ENCODE measurements around the gene INTS6. TPM values are rescaled to one million over a fixed set of nuclear protein-coding genes. Genes with fewer than 3 reads are reported as not detected.

The INTS6 gene
- total and polyA plus RNA-seq, 2 of the 4 experiments (the other 2 are of a cell fraction) = 12.9 to 42.3 TPM

DNA sequence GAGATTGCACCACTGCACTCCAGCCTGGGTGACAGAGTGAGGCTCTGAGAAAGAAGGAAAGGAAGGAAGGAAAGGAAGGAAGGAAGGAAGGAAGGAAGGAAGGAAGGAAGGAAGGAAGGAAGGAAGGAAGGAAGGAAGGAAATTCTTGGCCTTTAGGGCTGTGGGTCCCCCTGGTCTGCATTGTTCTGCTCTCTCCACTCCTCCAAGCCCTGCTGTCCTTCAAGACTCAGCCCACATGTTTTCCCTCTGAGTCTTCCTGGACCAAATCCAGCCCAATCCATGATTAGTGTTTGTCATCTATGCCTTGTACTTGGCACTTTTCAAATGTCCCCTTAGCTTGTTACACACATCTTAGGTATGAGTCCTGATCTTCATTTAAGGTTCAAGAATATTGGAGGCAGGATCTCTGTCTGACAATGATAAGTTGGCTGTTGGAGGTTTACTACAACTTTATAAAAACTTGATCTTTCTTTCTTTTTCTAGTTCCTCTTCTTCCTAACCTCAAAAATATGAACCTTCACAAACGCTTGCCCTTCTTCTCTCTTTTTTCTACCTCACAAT, 48.8 kb upstream of the INTS6 start:
- Histone ChIP-seq H3K4me3 (ENCODE audit: insufficient read depth, low read depth, low read length) (no peak overlapping the region), H3K23ac (ENCODE audit: low read depth, low read length) (no peak overlapping the region), H2BK120ac (ENCODE audit: low read depth, low read length) (0 out of 2 replicates have a peak overlapping the region, but pooled peaks have one; percentile 30), H3K9ac (ENCODE audit: low read depth, low read length) (no peak overlapping the region), H3K36me3 (ENCODE audit: control insufficient read depth, insufficient read depth, low read length) (no peaks in the 10 kb centered on the region), H3K9me3 (ENCODE audit: control insufficient read depth, insufficient read depth, low read length) (no peaks in the 10 kb centered on the region), H2BK15ac (ENCODE audit: low read depth, low read length) (no peak overlapping the region), H2AFZ (replicated peaks; ENCODE audit: low read length, poor library complexity) (peak overlapping the region; percentile 71), H4K91ac (ENCODE audit: insufficient read depth, low read depth, low read length) (no peak overlapping the region), H3K4me2 (ENCODE audit: low read depth, low read length) (no peak overlapping the region), H2BK20ac (ENCODE audit: low read depth, low read length) (peak overlapping the region; percentile 67), H4K20me1 (ENCODE audit: insufficient read depth, low read length) (no peaks in the 10 kb centered on the region), H4K8ac (ENCODE audit: low read depth in 2 of 2, low read length in 2 of 2) (no peak overlapping the region), H3K18ac (ENCODE audit: low read depth, low read length) (no peak overlapping the region), H3K9me1 (ENCODE audit: insufficient read depth, low read length) (peaks cover 5% of the 10 kb centered on the region; the same call in 1 of the 2 replicates), H2AK9ac (replicated peaks; ENCODE audit: low read depth, low read length, poor library complexity) (no peak overlapping the region), H3K4me1 (ENCODE audit: control insufficient read depth, insufficient read depth, low read length) (peaks cover 1% of the 10 kb centered on the region; the same call in 1 of the 2 replicates), H3K14ac (replicated peaks; ENCODE audit: low read depth, low read length) (peak overlapping the region; percentile 25; the same call in 1 of the 2 replicates), H3K27me3 (ENCODE audit: control insufficient read depth, insufficient read depth, low read length) (no peaks in the 10 kb centered on the region), H4K5ac (ENCODE audit: low read depth, low read length) (no peak overlapping the region), H2AK5ac (ENCODE audit: low read depth, low read length) (0 out of 2 replicates have a peak overlapping the region, but pooled peaks have one; percentile 3), H3K79me1 (ENCODE audit: low read depth in 1 of 2, low read length in 2 of 2) (no peaks in the 10 kb centered on the region), H3K4ac (ENCODE audit: low read depth, low read length) (no peak overlapping the region; the same call in 1 of the 2 replicates), H2BK5ac (ENCODE audit: low read depth, low read length, poor library complexity, severe bottlenecking) (peak overlapping the region; percentile 1), H3K56ac (ENCODE audit: extremely low read depth, insufficient read depth, low read length) (no peak overlapping the region), H3K27ac (ENCODE audit: insufficient read depth, low read length) (no peak overlapping the region)
- BruUV-seq (replicated peaks) = no TSS peak
- in situ Hi-C loops (cut with MboI; ENCODE audit: low sequenced_read_pairs) = no loop called here
- intact Hi-C loops (cut with micrococcal nuclease) = no loop called here
- ATAC-seq (ENCODE audit: low read depth) = peak; percentile 64
- WGBS, 2 experiments (ENCODE audit: extremely low coverage in 2 of 2, insufficient read length in 1 of 2) = no CpG with 5 or more reads among the region's 1 CpG
- no peak for TF ChIP-seq MAFK (IDR thresholded peaks at IDR 0.05; ENCODE audit: low read depth, low read length)
- TF ChIP-seq CEBPB (IDR thresholded peaks at IDR 0.05; ENCODE audit: low read depth, low read length) = no peak
- ChIA-PET CTCF (no interaction called here), POLR2A (ENCODE audit: unreplicated experiment) (no interaction called here)
- peak; percentile 70 for DNase-seq
- dilution Hi-C loops (cut with HindIII; ENCODE audit: low sequenced_read_pairs, unreplicated experiment) = no loop called here
